ENCODE data around the gene RASGRP1. TPM values are rescaled to one million over a fixed set of nuclear protein-coding genes. Genes with fewer than 3 reads are reported as not detected.

The RASGRP1 gene
- total RNA-seq, 1 donor from 2014 or later, result not detected

DNA sequence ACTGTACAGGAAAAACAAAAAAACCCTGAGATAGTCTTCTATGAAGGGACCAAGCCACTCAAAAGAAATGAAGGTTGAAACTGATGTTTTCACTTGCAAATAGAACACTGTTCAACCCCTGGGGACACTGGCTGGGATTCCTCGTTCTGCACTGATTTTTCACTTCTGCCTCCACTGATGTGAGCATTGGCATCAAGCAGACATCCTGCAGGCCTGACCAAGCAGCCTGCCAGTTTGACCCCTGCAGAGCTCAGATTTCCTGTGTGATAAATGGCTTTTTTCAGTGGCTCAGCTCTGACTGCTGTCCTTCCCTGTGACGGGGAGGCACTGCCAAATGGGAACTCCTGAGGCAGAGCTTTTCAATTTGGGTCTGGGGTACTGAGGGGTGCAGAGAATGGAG is 50.0 kb downstream of the RASGRP1 start:
- Histone ChIP-seq H3K9me3 (no peaks in the 10 kb centered on the region), H3K4me1 (no peaks in the 10 kb centered on the region), H3K27me3 (no peaks in the 10 kb centered on the region), H3K36me3 (no peaks in the 10 kb centered on the region), H3K27ac (no peak overlapping the region), H3K4me3 (no peak overlapping the region)
- TF ChIP-seq, protein P1, sequence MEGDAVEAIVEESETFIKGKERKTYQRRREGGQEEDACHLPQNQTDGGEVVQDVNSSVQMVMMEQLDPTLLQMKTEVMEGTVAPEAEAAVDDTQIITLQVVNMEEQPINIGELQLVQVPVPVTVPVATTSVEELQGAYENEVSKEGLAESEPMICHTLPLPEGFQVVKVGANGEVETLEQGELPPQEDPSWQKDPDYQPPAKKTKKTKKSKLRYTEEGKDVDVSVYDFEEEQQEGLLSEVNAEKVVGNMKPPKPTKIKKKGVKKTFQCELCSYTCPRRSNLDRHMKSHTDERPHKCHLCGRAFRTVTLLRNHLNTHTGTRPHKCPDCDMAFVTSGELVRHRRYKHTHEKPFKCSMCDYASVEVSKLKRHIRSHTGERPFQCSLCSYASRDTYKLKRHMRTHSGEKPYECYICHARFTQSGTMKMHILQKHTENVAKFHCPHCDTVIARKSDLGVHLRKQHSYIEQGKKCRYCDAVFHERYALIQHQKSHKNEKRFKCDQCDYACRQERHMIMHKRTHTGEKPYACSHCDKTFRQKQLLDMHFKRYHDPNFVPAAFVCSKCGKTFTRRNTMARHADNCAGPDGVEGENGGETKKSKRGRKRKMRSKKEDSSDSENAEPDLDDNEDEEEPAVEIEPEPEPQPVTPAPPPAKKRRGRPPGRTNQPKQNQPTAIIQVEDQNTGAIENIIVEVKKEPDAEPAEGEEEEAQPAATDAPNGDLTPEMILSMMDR (IDR thresholded peaks at IDR 0.05), result no peak
- DNase-seq (ENCODE audit: low spot score in 2 of 2), result no peak
- intact Hi-C loops (cut with DNase I), result no loop called here

DNA sequence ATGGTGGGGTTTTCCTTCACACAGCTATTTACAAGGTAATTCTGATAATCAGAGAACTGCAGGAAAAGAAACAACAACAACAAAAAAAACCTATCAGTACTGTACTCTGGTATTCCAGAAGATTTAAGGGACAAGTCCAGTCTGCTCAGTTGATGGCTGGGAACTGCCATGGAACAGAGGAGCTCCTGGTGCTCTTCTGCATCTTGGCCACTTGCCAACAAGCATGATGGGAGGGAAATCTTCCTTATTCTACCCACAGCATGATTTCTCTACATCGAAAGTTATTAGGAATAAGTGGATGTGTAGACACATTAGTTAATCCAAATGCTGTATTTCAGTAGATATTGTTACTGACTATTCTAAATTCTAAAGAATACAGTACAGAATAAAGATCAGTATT is 51.7 kb downstream of the RASGRP1 start:
- no peak for DNase-seq (ENCODE audit: low spot score in 2 of 2)
- H3K4me3 ChIP-seq, result no peak overlapping the region
- TF ChIP-seq, protein P1 (IDR thresholded peaks at IDR 0.05), result no peak
- no peaks in the 10 kb centered on the region for H3K27me3 ChIP-seq
- intact Hi-C loops (cut with DNase I), result no loop called here
- H3K4me1 ChIP-seq, result no peaks in the 10 kb centered on the region
- no peaks in the 10 kb centered on the region for H3K9me3 ChIP-seq
- no peaks in the 10 kb centered on the region for H3K36me3 ChIP-seq
- H3K27ac ChIP-seq, result no peak overlapping the region

DNA sequence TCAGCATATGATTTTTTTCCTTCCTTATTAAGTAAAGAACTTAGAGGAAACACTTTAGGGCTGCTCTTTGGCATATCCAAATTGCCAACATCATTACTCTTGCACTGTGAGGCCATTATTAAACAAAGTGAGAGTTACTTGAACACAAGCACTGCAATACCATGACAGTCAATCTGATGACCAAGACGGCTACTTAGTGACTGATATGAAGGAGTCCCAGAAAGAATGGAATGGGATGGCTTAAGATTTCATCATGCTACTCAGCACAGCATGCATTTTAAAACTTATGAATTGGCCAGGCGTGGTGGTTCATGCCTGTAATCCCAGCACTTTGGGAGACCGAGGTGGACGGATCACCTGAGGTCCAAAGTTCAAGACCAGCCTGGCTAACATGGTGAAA is 55.5 kb downstream of the RASGRP1 start:
- intact Hi-C loops (cut with DNase I), result no loop called here
- TF ChIP-seq, protein P1 (IDR thresholded peaks at IDR 0.05), result no peak
- no peak overlapping the region for H3K27ac ChIP-seq

DNA sequence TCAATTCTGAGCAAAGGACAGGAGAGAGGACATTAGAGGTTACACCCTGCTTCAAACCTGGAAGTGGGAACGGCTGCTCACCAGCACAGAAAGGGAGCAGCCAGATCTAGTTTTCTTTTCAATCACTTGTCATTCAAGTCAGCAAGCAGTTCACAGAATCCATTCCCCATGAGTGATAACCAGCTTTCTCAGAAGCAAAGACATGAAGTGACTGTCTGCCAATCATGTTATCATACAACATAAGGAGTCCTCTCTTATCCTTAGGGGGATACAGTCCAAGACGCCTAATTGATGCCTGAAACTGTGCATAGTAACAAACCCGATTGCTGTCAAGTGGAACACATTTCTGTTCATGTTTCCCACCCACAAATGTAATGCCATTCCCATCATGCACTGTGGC is 56.0 kb downstream of the RASGRP1 start:
- Histone ChIP-seq H3K4me3 (no peak overlapping the region), H3K4me1 (no peaks in the 10 kb centered on the region), H3K27me3 (no peaks in the 10 kb centered on the region), H3K9me3 (no peaks in the 10 kb centered on the region), H3K36me3 (no peaks in the 10 kb centered on the region), H3K27ac (no peak overlapping the region)
- no peak for DNase-seq (ENCODE audit: low spot score in 2 of 2)
- intact Hi-C loops (cut with DNase I), result no loop called here
- TF ChIP-seq, protein P1 (IDR thresholded peaks at IDR 0.05), result no peak

More for the DNA sequence above, 55.5 kb downstream of the RASGRP1 start:
- Histone ChIP-seq H3K4me3 (no peak overlapping the region), H3K9me3 (no peaks in the 10 kb centered on the region), H3K27me3 (no peaks in the 10 kb centered on the region), H3K36me3 (no peaks in the 10 kb centered on the region), H3K4me1 (no peaks in the 10 kb centered on the region)
- no peak for DNase-seq (ENCODE audit: low spot score in 2 of 2)

DNA sequence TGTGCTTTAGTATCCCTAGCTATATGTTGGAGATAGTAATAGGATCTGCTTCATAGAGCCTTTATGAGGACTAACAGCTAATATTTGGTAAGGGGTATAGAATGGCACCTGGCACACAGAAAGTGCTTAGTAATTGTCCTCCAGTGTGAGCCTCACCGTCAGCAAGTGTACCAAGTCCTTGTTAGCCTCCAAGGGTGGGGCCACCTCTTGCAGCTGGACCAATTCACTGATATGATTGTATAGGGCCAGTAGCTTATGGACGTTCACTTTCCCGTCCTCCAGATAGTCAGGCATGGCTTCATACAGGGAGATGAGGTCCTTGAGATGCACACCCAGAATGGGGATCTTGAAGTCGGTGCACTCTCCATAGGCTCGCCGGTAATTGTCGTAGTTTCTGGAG is 57.0 kb downstream of the RASGRP1 start:
- no peak overlapping the region for H3K27ac ChIP-seq
- H3K36me3 ChIP-seq, result no peaks in the 10 kb centered on the region
- no peak overlapping the region for H3K4me3 ChIP-seq
- intact Hi-C loops (cut with DNase I), result no loop called here
- no peaks in the 10 kb centered on the region for H3K9me3 ChIP-seq
- no peak for DNase-seq (ENCODE audit: low spot score in 2 of 2)
- no peaks in the 10 kb centered on the region for H3K27me3 ChIP-seq
- H3K4me1 ChIP-seq, result no peaks in the 10 kb centered on the region
- TF ChIP-seq, protein P1 (IDR thresholded peaks at IDR 0.05), result no peak

DNA sequence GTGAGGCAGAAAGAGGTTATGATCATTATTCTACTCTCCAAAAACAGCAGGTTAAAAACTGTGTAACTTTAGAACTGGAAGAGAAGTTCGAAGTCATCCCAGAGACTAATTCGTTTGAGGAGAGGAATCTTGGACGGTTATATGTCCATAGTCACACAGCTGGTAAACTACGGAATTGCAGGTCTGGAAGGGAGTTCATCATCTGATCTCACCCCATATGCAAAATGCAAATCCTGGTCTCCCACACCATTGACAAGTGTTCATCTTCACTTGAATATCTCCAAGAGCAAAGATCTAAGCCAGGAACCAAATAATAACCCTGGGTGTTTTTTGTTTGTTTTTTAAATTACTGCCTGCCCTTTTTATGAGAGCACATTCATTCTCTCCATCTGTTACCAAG is 57.6 kb downstream of the RASGRP1 start:
- DNase-seq (ENCODE audit: low spot score in 2 of 2), result no peak
- no peak overlapping the region for H3K27ac ChIP-seq
- TF ChIP-seq, protein P1 (IDR thresholded peaks at IDR 0.05), result no peak
- H3K36me3 ChIP-seq, result no peaks in the 10 kb centered on the region
- intact Hi-C loops (cut with DNase I), result no loop called here
- no peaks in the 10 kb centered on the region for H3K9me3 ChIP-seq
- H3K27me3 ChIP-seq, result no peaks in the 10 kb centered on the region
- no peaks in the 10 kb centered on the region for H3K4me1 ChIP-seq
- H3K4me3 ChIP-seq, result no peak overlapping the region

Measured in ascending aorta (tissue), 2 donors.